OCI-LY1 (cell line): ENCODE results near the gene VWA8.
A peak's percentile ranks its signal among the peaks of the same experiment; 100 is the strongest.
"Not testable (repeated sequence)": the region's sequence is repeated elsewhere in the genome, so short reads cannot be mapped to it uniquely, and the experiment has no call there.

Source experiments
- H2AFZ ChIP-seq: fragments of 200-600 bp; sonication (generic), shearing (Covaris generic); 2 replicates; pipeline ENCODE4 v1.6.0; 2014; ENCODE audit warnings: antibody characterized with exemption, mild to moderate bottlenecking, low read length
- H3F3A ChIP-seq: fragments of 200-600 bp; sonication (generic), shearing (Covaris generic); 2 replicates; pipeline ENCODE4 v1.6.0; 2014; ENCODE audit warnings: mild to moderate bottlenecking, antibody characterized with exemption, low read length, moderate library complexity; ENCODE audit not compliant: insufficient read depth
- H3K27ac ChIP-seq: fragments of 200-600 bp; sonication (generic); 2 replicates; pipeline ENCODE4 v1.5.1; 2014; ENCODE audit warnings: low read length, mixed run types, mild to moderate bottlenecking, low read depth; ENCODE audit not compliant: poor library complexity, severe bottlenecking
- H3K27me3 ChIP-seq: fragments of 200-600 bp; sonication (generic); 2 replicates; pipeline ENCODE4 v1.6.0; 2014; ENCODE audit warnings: antibody characterized with exemption, mild to moderate bottlenecking, low read length, moderate library complexity; ENCODE audit not compliant: insufficient read depth
- H3K36me3 ChIP-seq: fragments of 200-600 bp; sonication (generic); 2 replicates; pipeline ENCODE4 v1.6.1; 2014; ENCODE audit warnings: mild to moderate bottlenecking, antibody characterized with exemption, low read length, moderate library complexity, mixed read lengths; ENCODE audit not compliant: insufficient read depth
- H3K4me1 ChIP-seq: fragments of 200-600 bp; sonication (generic); 2 replicates; pipeline ENCODE4 v1.5.1; 2014; ENCODE audit warnings: mild to moderate bottlenecking, low read length, moderate library complexity; ENCODE audit not compliant: insufficient read depth, severe bottlenecking
- H3K4me2 ChIP-seq: fragments of 200-600 bp; sonication (generic), shearing (Covaris generic); 2 replicates; pipeline ENCODE4 v1.6.1; 2014; ENCODE audit warnings: low read length
- H3K4me3 ChIP-seq: fragments of 200-600 bp; sonication (generic); 2 replicates; pipeline ENCODE4 v1.5.1; 2014; ENCODE audit warnings: low read length, low read depth, mild to moderate bottlenecking, mixed read lengths; ENCODE audit not compliant: poor library complexity, severe bottlenecking
- H3K79me2 ChIP-seq: fragments of 200-600 bp; shearing (Covaris generic); 2 replicates; pipeline ENCODE4 v1.6.1; 2016; ENCODE audit warnings: mixed run types, low read length, mixed read lengths; ENCODE audit not compliant: insufficient read depth
- H3K9ac ChIP-seq: fragments of 200-600 bp; sonication (generic), shearing (Covaris generic); 2 replicates; pipeline ENCODE4 v1.6.1; 2014; ENCODE audit warnings: mild to moderate bottlenecking, low read length, mixed read lengths
- H3K9me2 ChIP-seq: fragments of 200-600 bp; sonication (generic), shearing (Covaris generic); 2 replicates; pipeline ENCODE4 v1.6.1; 2014; ENCODE audit warnings: low read depth, mild to moderate bottlenecking, low read length, mixed read lengths
- H3K9me3 ChIP-seq: fragments of 200-600 bp; shearing (Covaris generic); 2 replicates; pipeline ENCODE4 v1.6.1; 2014; ENCODE audit warnings: low read length, mixed read lengths
- H4K20me1 ChIP-seq: fragments of 200-600 bp; sonication (generic), shearing (Covaris generic); 2 replicates; pipeline ENCODE4 v1.6.0; 2016; ENCODE audit warnings: mild to moderate bottlenecking, low read length; ENCODE audit not compliant: insufficient read depth
- EZH2 ChIP-seq: fragments of 200-600 bp; sonication (generic), shearing (Covaris generic); IDR thresholded peaks from 2 replicates; pipeline ENCODE4 v1.8.0; 2017; ENCODE audit warnings: borderline replicate concordance, mixed run types, mild to moderate bottlenecking, antibody characterized with exemption, low read length, moderate library complexity, mixed read lengths
- TF ChIP-seq, protein P1 (sequence below): fragments of 200-600 bp; sonication (generic), shearing (Covaris generic); IDR thresholded peaks from 2 replicates; pipeline ENCODE4 v1.5.1; 2017; ENCODE audit warnings: mild to moderate bottlenecking, antibody characterized with exemption, low read length, moderate library complexity, mixed read lengths

VWA8 gene

DNA sequence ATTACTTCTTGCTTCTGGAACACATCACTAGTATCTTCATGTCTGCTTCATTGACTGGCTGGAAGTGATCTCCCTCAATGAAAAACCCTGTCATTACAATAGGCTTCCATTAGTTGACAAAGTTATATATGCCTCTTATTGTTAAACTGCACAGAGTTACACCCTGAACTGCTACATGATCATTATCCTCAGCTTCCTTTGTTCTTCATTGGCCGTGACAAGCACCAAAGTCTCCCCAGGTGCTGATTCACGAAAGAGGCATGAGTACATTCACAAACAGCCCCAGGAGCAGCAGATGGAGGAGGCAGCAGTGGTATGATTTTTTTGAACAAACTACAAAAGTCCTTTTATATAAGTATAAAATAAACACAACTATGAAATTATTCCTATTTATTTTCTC, 51.4 kb downstream of the VWA8 start:
- Histone ChIP-seq H3K4me3 (no peak overlapping the region), H3K27me3 (no peaks in the 10 kb centered on the region), H3K4me1 (no peaks in the 10 kb centered on the region), H3K4me2 (no peak overlapping the region), H3K27ac (no peak overlapping the region), H4K20me1 (no peaks in the 10 kb centered on the region), H3K79me2 (no peaks in the 10 kb centered on the region), H3K9me2 (no peaks in the 10 kb centered on the region), H3K9me3 (no peaks in the 10 kb centered on the region), H3K36me3 (peaks cover 35% of the 10 kb centered on the region; the same call in 1 of the 2 replicates), H2AFZ (no peak overlapping the region), H3F3A (no peaks in the 10 kb centered on the region), H3K9ac (no peak overlapping the region)
- TF ChIP-seq EZH2 = no peak
- TF ChIP-seq, protein P1, sequence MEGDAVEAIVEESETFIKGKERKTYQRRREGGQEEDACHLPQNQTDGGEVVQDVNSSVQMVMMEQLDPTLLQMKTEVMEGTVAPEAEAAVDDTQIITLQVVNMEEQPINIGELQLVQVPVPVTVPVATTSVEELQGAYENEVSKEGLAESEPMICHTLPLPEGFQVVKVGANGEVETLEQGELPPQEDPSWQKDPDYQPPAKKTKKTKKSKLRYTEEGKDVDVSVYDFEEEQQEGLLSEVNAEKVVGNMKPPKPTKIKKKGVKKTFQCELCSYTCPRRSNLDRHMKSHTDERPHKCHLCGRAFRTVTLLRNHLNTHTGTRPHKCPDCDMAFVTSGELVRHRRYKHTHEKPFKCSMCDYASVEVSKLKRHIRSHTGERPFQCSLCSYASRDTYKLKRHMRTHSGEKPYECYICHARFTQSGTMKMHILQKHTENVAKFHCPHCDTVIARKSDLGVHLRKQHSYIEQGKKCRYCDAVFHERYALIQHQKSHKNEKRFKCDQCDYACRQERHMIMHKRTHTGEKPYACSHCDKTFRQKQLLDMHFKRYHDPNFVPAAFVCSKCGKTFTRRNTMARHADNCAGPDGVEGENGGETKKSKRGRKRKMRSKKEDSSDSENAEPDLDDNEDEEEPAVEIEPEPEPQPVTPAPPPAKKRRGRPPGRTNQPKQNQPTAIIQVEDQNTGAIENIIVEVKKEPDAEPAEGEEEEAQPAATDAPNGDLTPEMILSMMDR = no peak

DNA sequence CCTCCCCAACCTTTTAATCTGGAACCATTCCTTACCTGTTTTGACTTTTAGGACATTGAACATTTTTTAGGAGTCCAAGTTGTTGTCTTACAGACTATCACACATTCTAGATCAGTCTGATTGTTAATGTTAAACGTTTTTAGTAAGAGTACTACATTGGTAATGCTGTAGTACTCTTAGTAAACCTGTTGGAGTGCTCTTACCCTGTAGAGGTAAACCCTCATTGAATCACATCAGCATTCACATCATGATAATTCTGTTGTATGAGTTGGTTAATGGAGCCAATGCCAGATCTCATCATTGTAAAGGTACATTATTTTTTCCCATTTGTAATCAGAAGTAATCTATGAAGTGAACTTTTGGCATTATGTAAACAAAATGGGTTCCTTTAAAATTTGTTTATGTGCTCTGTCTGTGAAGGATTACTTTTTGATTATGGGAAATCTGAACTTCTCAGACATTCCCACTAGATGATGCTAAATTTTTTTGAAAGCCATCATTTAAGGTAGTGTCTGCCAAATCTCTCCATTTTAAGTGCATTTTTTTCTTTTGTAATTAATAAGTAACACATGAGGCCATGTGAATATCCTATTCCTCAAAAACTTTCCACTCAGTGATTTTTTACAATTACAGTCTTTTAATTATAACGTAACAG, 55.2 kb downstream of the VWA8 start:
- H4K20me1 ChIP-seq = no peaks in the 10 kb centered on the region
- no peak overlapping the region for H2AFZ ChIP-seq
- no peak overlapping the region for H3K27ac ChIP-seq
- H3K27me3 ChIP-seq = no peaks in the 10 kb centered on the region
- no peaks in the 10 kb centered on the region for H3K9me3 ChIP-seq
- H3K36me3 ChIP-seq = peaks cover 29% of the 10 kb centered on the region; the same call in 1 of the 2 replicates
- H3K4me1 ChIP-seq = no peaks in the 10 kb centered on the region
- no peaks in the 10 kb centered on the region for H3K79me2 ChIP-seq
- H3K4me2 ChIP-seq = no peak overlapping the region
- H3K4me3 ChIP-seq = no peak overlapping the region
- H3F3A ChIP-seq = no peaks in the 10 kb centered on the region
- TF ChIP-seq, protein P1 = peak; percentile 69
- no peak for TF ChIP-seq EZH2
- no peaks in the 10 kb centered on the region for H3K9me2 ChIP-seq
- no peak overlapping the region for H3K9ac ChIP-seq

DNA sequence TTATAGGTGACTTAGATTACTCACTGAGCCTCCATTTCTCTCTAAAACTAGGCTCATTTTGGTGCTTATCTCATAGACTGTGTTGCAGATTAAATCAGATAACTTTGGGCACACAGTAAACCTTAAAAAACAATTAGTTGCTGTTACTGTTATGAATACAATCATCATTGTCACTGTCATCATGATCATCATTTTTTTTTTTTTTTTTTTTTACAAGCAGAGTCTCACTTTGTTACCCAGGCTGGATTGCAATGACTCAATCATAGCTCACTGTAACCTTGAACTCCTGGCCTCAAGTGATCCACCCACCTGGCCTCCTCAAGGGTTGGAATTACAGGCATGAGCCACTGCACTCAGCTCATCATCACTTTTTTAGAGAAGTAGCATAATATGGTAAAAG, 60.0 kb downstream of the VWA8 start:
- no peaks in the 10 kb centered on the region for H3F3A ChIP-seq
- H3K79me2 ChIP-seq = no peaks in the 10 kb centered on the region
- no peak overlapping the region for H2AFZ ChIP-seq
- H3K9ac ChIP-seq = no peak overlapping the region
- no peak for TF ChIP-seq EZH2
- TF ChIP-seq, protein P1 = no peak
- no peak overlapping the region for H3K27ac ChIP-seq
- no peaks in the 10 kb centered on the region for H3K27me3 ChIP-seq
- no peak overlapping the region for H3K4me2 ChIP-seq
- peaks cover 5% of the 10 kb centered on the region; the same call in 1 of the 2 replicates for H3K36me3 ChIP-seq
- no peak overlapping the region for H3K4me3 ChIP-seq
- H3K9me3 ChIP-seq = no peaks in the 10 kb centered on the region
- no peaks in the 10 kb centered on the region for H3K9me2 ChIP-seq
- no peaks in the 10 kb centered on the region for H3K4me1 ChIP-seq
- H4K20me1 ChIP-seq = no peaks in the 10 kb centered on the region

DNA sequence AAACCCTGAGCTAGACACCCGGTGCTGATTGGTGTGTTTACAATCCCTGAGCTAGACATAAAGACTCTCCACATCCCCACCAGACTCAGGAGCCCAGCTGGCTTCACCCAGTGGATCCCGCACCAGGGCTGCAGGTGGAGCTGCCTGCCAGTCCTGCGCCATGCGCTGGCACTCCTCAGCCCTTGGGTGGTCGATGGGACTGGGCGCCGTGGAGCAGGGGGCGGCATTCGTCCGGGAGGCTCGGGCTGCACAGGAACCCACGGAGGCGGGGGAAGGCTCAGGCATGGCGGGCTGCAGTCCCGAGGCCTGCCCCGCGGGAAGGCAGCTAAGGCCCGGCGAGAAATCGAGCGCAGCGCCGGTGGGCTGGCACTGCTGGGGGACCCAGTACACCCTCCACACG, 62.5 kb downstream of the VWA8 start:
- H4K20me1 ChIP-seq, H3K4me1 ChIP-seq, H3K27me3 ChIP-seq, H3K4me2 ChIP-seq, H3K9ac ChIP-seq, H3K4me3 ChIP-seq, H3K36me3 ChIP-seq, H3K79me2 ChIP-seq, H3K9me3 ChIP-seq, H3F3A ChIP-seq, H2AFZ ChIP-seq, H3K9me2 ChIP-seq, H3K27ac ChIP-seq: not testable (repeated sequence)
